K562 (cell line): ENCODE results near the gene MAP1LC3B. TPM values are rescaled to one million over a fixed set of nuclear protein-coding genes. Genes with fewer than 3 reads are reported as not detected.
A peak's percentile ranks its signal among the peaks of the same experiment; 100 is the strongest.

Experiments
- AFF4 ChIP-seq: sonication (generic); formaldehyde crosslinking; IDR thresholded peaks from 2 replicates; pipeline ENCODE4 v1.8.0; 2023; ENCODE audit warnings: mild to moderate bottlenecking, missing genetic modification reagents
- CSDE1 ChIP-seq, 2 experiments: fragments of 450-650 bp; IDR thresholded peaks; 2 replicates each; pipeline ENCODE4 v1.6.1; 2016; ENCODE audit warnings: mild to moderate bottlenecking in 1 of 2
- ESRRA ChIP-seq: fragments of 450-650 bp; IDR thresholded peaks from 2 replicates; pipeline ENCODE4 v1.6.1; 2014; ENCODE audit warnings: low read depth, mild to moderate bottlenecking, moderate library complexity, borderline replicate concordance
- ETS1 ChIP-seq: conservative IDR thresholded peaks from 2 replicates; pipeline ENCODE4 v1.6.1; 2011; ENCODE audit warnings: low read depth, mild to moderate bottlenecking, low read length; ENCODE audit not compliant: control insufficient read depth
- GABPB1 ChIP-seq: sonication (generic); formaldehyde crosslinking; IDR thresholded peaks from 2 replicates; pipeline ENCODE4 v1.8.0; 2022; ENCODE audit warnings: mild to moderate bottlenecking, missing genetic modification reagents
- GATAD2B ChIP-seq: fragments of 450-650 bp; IDR thresholded peaks from 2 replicates; pipeline ENCODE4 v1.6.1; 2017; ENCODE audit warnings: mild to moderate bottlenecking, borderline replicate concordance
- HCFC1 ChIP-seq: IDR thresholded peaks from 2 replicates; pipeline ENCODE4 v1.6.1; 2012; ENCODE audit warnings: low read depth, low read length, improper control_type of control experiment
- HOXB6 ChIP-seq: fragments of 250-450 bp; sonication (Bioruptor Pico); IDR thresholded peaks from 2 replicates; pipeline ENCODE4 v1.5.1; 2022; ENCODE audit warnings: mild to moderate bottlenecking, borderline replicate concordance
- KAT7 ChIP-seq: sonication (generic); formaldehyde crosslinking; IDR thresholded peaks from 2 replicates; pipeline ENCODE4 v1.8.0; 2022; ENCODE audit warnings: missing genetic modification reagents, mild to moderate bottlenecking, borderline replicate concordance
- MTA2 ChIP-seq: fragments of 450-650 bp; IDR thresholded peaks from 2 replicates; pipeline ENCODE4 v1.6.1; 2016; ENCODE audit warnings: low read depth
- NBN ChIP-seq: fragments of 450-650 bp; IDR thresholded peaks from 2 replicates; pipeline ENCODE4 v1.6.1; 2016; ENCODE audit warnings: low read depth, mild to moderate bottlenecking
- NCOA6 ChIP-seq: fragments of 450-650 bp; IDR thresholded peaks from 2 replicates; pipeline ENCODE4 v1.6.1; 2017; ENCODE audit warnings: mild to moderate bottlenecking
- NFRKB ChIP-seq: fragments of 450-650 bp; IDR thresholded peaks from 2 replicates; pipeline ENCODE4 v1.6.1; 2016; ENCODE audit warnings: low read depth
- PHF8 ChIP-seq: fragments of 200-600 bp; sonication (generic); IDR thresholded peaks from 2 replicates; pipeline ENCODE4 v1.6.1; 2012; ENCODE audit warnings: mixed run types, mild to moderate bottlenecking, inconsistent platforms, low read length, moderate library complexity, borderline replicate concordance
- PRMT5 ChIP-seq: sonication (generic); formaldehyde crosslinking; IDR thresholded peaks from 2 replicates; pipeline ENCODE4 v1.5.0; 2020; ENCODE audit warnings: missing genetic modification reagents
- PURB ChIP-seq: sonication (generic); formaldehyde crosslinking; IDR thresholded peaks from 2 replicates; pipeline ENCODE4 v1.9.0; 2021; ENCODE audit warnings: low read depth, mild to moderate bottlenecking, missing genetic modification reagents
- THAP12 ChIP-seq: fragments of 250-450 bp; sonication (Bioruptor Pico); IDR thresholded peaks from 2 replicates; pipeline ENCODE4 v1.9.0; 2021; ENCODE audit warnings: mild to moderate bottlenecking, inconsistent platforms
- XRCC4 ChIP-seq: IDR thresholded peaks from one replicate; pipeline ENCODE4 v1.6.1; 2011; ENCODE audit not compliant: insufficient read depth, insufficient read length; ENCODE audit errors: extremely low read depth
- ZFPM2 ChIP-seq: fragments of 250-450 bp; sonication (Bioruptor Pico); IDR thresholded peaks from 2 replicates; pipeline ENCODE4 v1.5.1; 2022; ENCODE audit warnings: mild to moderate bottlenecking
- ZNF583 ChIP-seq: fragments of 250-450 bp; sonication (Bioruptor Pico); IDR thresholded peaks from 2 replicates; pipeline ENCODE4 v1.4.0; 2020
- polyA plus RNA-seq, 8 experiments: library from polyadenylated mRNA; depleted of rRNA in 4 of 8; stranded (reverse) in 5 of 8; unstranded in 3 of 8; fragments of >200 nt; fragmentation: Nextera tagmentation in 2 of 8; fragmentation: Illumina TruSeq in 1 of 8; extraction: Ambion mirVana in 2 of 8; extraction: Trizol in 1 of 8; gene quantifications; 2 replicates each; pipeline versions ENCODE4 v1.2.1 to v1.2.3, GENCODE V29; 2011 to 2014; ENCODE audit warnings: inconsistent platforms in 1 of 8, missing spikeins in 1 of 8
- total RNA-seq, 7 experiments: library from RNA; depleted of rRNA in 6 of 7; stranded (reverse); fragments of >200 nt in 6 of 7; fragmentation: Illumina TruSeq in 2 of 7; extraction: Trizol in 2 of 7; gene quantifications; 2 replicates each; pipeline versions ENCODE4 v1.2.1 to v1.2.3, GENCODE V29; 2011 to 2021; ENCODE audit warnings: low replicate concordance in 1 of 7

The MAP1LC3B gene
- total and polyA plus RNA-seq, 9 of the 15 experiments (the other 6 are each of a cell fraction or from before 2014, with no cell fraction given) = 16.0 to 81.5 (median 36.7) TPM

GRCh38 chr16:87391950-87392820 lies at the start of gene MAP1LC3B (continued):
- no peak for TF ChIP-seq HOXB6 (CRISPR knock-in tag)
- peak; percentile 63; the same call in 1 of the 2 replicates for TF ChIP-seq KAT7 (CRISPR knock-in tag)
- TF ChIP-seq GABPB1 = peak; percentile 80
- TF ChIP-seq ETS1 = peak; percentile 96
- TF ChIP-seq NFRKB = peak; percentile 32; the same call in 1 of the 2 replicates
- peak; percentile 86 for TF ChIP-seq GATAD2B
- TF ChIP-seq PHF8 = peak; percentile 76; the same call in 1 of the 2 replicates
- TF ChIP-seq PURB (CRISPR knock-in tag) = no peak
- peak; percentile 97 for TF ChIP-seq HCFC1
- peak in 1 of 2 experiments; percentile 80; a peak in 1 of 4 replicates for TF ChIP-seq CSDE1 (IDR thresholded peaks at IDR 0.05)
- TF ChIP-seq ESRRA = peak; percentile 91
- TF ChIP-seq MTA2 = no peak
- no peak for TF ChIP-seq NCOA6
- no peak for TF ChIP-seq ZFPM2 (CRISPR knock-in tag)
- TF ChIP-seq ZNF583 = peak; percentile 1; the same call in 1 of the 2 replicates
- TF ChIP-seq PRMT5 = no peak
- no peak for TF ChIP-seq XRCC4
- TF ChIP-seq NBN = no peak
- TF ChIP-seq AFF4 (CRISPR knock-in tag) = peak; percentile 82
- peak; percentile 87 for TF ChIP-seq THAP12 (CRISPR knock-in tag)
